GM19372 (cell line): Measurements from ENCODE around the gene TBX20.
"Not testable (repeated sequence)": the region's sequence is repeated elsewhere in the genome, so short reads cannot be mapped to it uniquely, and the experiment has no call there.

Experiments
- ATAC-seq: cut with Tn5 transposase; IDR thresholded peaks from one replicate; pipeline ENCODE4 v1.9.1; 2021; ENCODE audit warnings: mild to moderate bottlenecking, low read depth, moderate library complexity; ENCODE audit not compliant: unreplicated experiment

TBX20 gene

DNA sequence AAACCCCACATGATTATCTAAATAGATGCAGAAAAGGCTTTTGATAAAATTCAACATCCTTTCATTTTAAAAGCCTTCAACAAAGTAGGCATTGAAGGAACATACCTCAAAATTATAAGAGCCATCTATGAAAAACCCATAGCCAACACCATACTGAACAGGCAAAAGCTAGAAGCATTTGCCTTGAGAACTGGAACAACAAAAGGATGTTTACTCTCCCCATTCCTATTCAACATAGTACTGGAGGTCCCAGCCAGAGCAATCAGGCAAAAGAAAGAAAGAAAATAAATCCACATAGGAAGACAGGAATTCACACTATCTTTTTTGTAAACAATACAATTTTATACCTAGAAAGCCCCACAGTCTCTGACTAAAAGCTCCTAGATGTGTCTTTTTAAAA is 86.2 kb downstream of the TBX20 start:
- not testable (repeated sequence) for ATAC-seq

- ATAC-seq, result not testable (repeated sequence)
Observed at GRCh38 chr7:35167158-35167557, 86.7 kb downstream of the TBX20 start.

- not testable (repeated sequence) for ATAC-seq
Observed at GRCh38 chr7:35161059-35161740, 92.7 kb downstream of the TBX20 start.
